ENCODE data around the gene KNOP1.

Gene KNOP1

GRCh38 chr16:19655242-19655777 lies 62.7 kb downstream of the KNOP1 start:
- Histone ChIP-seq H4K20me1 (ENCODE audit: insufficient read depth, low read length) (no peaks in the 10 kb centered on the region), H2AFZ (ENCODE audit: low read length) (no peak overlapping the region), H3K4me1 (ENCODE audit: insufficient read depth, low read length, severe bottlenecking) (no peaks in the 10 kb centered on the region), H3K9ac (ENCODE audit: low read length) (no peak overlapping the region), H3K4me3 (ENCODE audit: low read depth, low read length, poor library complexity, severe bottlenecking) (no peak overlapping the region), H3K9me3 (ENCODE audit: low read length) (no peaks in the 10 kb centered on the region), H3K9me2 (ENCODE audit: low read depth, low read length) (no peaks in the 10 kb centered on the region), H3K27me3 (ENCODE audit: insufficient read depth, low read length) (no peaks in the 10 kb centered on the region), H3K4me2 (ENCODE audit: low read length) (no peak overlapping the region), H3K27ac (ENCODE audit: low read depth, low read length, poor library complexity, severe bottlenecking) (no peak overlapping the region), H3K36me3 (ENCODE audit: insufficient read depth, low read length) (peaks cover 46% of the 10 kb centered on the region), H3F3A (ENCODE audit: insufficient read depth, low read length) (no peaks in the 10 kb centered on the region), H3K79me2 (ENCODE audit: insufficient read depth, low read length) (no peaks in the 10 kb centered on the region)
- no peak for TF ChIP-seq CTCF (IDR thresholded peaks at IDR 0.05; ENCODE audit: low read length)
- no peak for TF ChIP-seq EZH2 (IDR thresholded peaks at IDR 0.05; ENCODE audit: borderline replicate concordance, low read length)

- H3K36me3 ChIP-seq (ENCODE audit: insufficient read depth, low read length): peaks cover 43% of the 10 kb centered on the region
- no peak overlapping the region for H3K27ac ChIP-seq (ENCODE audit: low read depth, low read length, poor library complexity, severe bottlenecking)
- no peaks in the 10 kb centered on the region for H3K9me2 ChIP-seq (ENCODE audit: low read depth, low read length)
- no peaks in the 10 kb centered on the region for H3K9me3 ChIP-seq (ENCODE audit: low read length)
- H3K9ac ChIP-seq (ENCODE audit: low read length): no peak overlapping the region
- no peaks in the 10 kb centered on the region for H3F3A ChIP-seq (ENCODE audit: insufficient read depth, low read length)
- no peaks in the 10 kb centered on the region for H4K20me1 ChIP-seq (ENCODE audit: insufficient read depth, low read length)
- no peaks in the 10 kb centered on the region for H3K27me3 ChIP-seq (ENCODE audit: insufficient read depth, low read length)
- no peaks in the 10 kb centered on the region for H3K4me1 ChIP-seq (ENCODE audit: insufficient read depth, low read length, severe bottlenecking)
- no peak overlapping the region for H3K4me2 ChIP-seq (ENCODE audit: low read length)
- no peak overlapping the region for H2AFZ ChIP-seq (ENCODE audit: low read length)
- no peaks in the 10 kb centered on the region for H3K79me2 ChIP-seq (ENCODE audit: insufficient read depth, low read length)
- TF ChIP-seq CTCF (IDR thresholded peaks at IDR 0.05; ENCODE audit: low read length) (no peak), EZH2 (IDR thresholded peaks at IDR 0.05; ENCODE audit: borderline replicate concordance, low read length) (no peak)
- no peak overlapping the region for H3K4me3 ChIP-seq (ENCODE audit: low read depth, low read length, poor library complexity, severe bottlenecking)
These were observed 63.9 kb downstream of the KNOP1 start for GRCh38 chr16:19654147-19654546.
